ENCODE measurements around the gene CDH10. TPM values are rescaled to one million over a fixed set of nuclear protein-coding genes. Genes with fewer than 3 reads are reported as not detected.

The CDH10 gene
- polyA plus RNA-seq, 1 experiment = 0.02 TPM

DNA sequence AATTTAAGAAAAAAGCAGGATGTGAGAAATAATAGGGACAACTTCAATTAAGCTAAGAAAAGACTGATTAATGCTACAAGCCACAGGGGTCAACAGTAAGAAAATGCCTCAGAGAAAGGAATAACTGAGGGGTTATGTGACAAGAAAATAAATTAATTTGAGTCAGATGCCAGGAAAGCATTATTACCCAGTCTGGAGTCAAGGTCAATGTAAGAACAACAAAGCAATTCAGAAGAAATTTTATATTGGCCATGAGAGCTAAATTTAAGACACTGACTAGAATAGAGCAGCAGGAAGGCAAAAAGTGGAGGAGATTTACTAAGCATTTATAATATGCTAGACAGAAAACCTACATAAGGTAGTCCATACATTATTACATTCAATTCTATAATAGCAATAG is 73.5 kb downstream of the CDH10 start:
- no peaks in the 10 kb centered on the region for H3K27me3 ChIP-seq (ENCODE audit: control insufficient read depth, insufficient read depth, low read length)
- ChIA-PET CTCF (no interaction called here), POLR2A (no interaction called here)
- no peak for DNase-seq (ENCODE audit: low read depth)
- TF ChIP-seq, protein P1, sequence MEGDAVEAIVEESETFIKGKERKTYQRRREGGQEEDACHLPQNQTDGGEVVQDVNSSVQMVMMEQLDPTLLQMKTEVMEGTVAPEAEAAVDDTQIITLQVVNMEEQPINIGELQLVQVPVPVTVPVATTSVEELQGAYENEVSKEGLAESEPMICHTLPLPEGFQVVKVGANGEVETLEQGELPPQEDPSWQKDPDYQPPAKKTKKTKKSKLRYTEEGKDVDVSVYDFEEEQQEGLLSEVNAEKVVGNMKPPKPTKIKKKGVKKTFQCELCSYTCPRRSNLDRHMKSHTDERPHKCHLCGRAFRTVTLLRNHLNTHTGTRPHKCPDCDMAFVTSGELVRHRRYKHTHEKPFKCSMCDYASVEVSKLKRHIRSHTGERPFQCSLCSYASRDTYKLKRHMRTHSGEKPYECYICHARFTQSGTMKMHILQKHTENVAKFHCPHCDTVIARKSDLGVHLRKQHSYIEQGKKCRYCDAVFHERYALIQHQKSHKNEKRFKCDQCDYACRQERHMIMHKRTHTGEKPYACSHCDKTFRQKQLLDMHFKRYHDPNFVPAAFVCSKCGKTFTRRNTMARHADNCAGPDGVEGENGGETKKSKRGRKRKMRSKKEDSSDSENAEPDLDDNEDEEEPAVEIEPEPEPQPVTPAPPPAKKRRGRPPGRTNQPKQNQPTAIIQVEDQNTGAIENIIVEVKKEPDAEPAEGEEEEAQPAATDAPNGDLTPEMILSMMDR (IDR thresholded peaks at IDR 0.05; ENCODE audit: insufficient read depth, low read depth, low read length) = no peak
- H3K4me3 ChIP-seq (ENCODE audit: low read depth, low read length) = no peak overlapping the region
- no peaks in the 10 kb centered on the region for H3K36me3 ChIP-seq (ENCODE audit: control insufficient read depth, insufficient read depth, low read length)

GRCh38 chr5:24566933-24567332 is 77.8 kb downstream of the CDH10 start:
- H3K27me3 ChIP-seq (ENCODE audit: control insufficient read depth, insufficient read depth, low read length) = no peaks in the 10 kb centered on the region
- no peak overlapping the region for H3K4me3 ChIP-seq (ENCODE audit: low read depth, low read length)
- CTCF ChIA-PET = no interaction called here
- TF ChIP-seq, protein P1 (IDR thresholded peaks at IDR 0.05; ENCODE audit: insufficient read depth, low read depth, low read length) = no peak
- POLR2A ChIA-PET = no interaction called here
- H3K36me3 ChIP-seq (ENCODE audit: control insufficient read depth, insufficient read depth, low read length) = no peaks in the 10 kb centered on the region
- no peak for DNase-seq (ENCODE audit: low read depth)

- CTCF ChIA-PET = no interaction called here
- POLR2A ChIA-PET = no interaction called here
Observed at GRCh38 chr5:24555229-24555628, 89.5 kb downstream of the CDH10 start.

GRCh38 chr5:24547132-24547531 is 97.6 kb downstream of the CDH10 start:
- CTCF ChIA-PET = no interaction called here
- Histone ChIP-seq H3K4me3 (ENCODE audit: low read depth, low read length) (no peak overlapping the region), H3K36me3 (ENCODE audit: control insufficient read depth, insufficient read depth, low read length) (no peaks in the 10 kb centered on the region), H3K27me3 (ENCODE audit: control insufficient read depth, insufficient read depth, low read length) (no peaks in the 10 kb centered on the region)
- POLR2A ChIA-PET = no interaction called here
- TF ChIP-seq, protein P1 (IDR thresholded peaks at IDR 0.05; ENCODE audit: insufficient read depth, low read depth, low read length) = no peak
- DNase-seq (ENCODE audit: low read depth) = no peak

More at GRCh38 chr5:24555229-24555628, 89.5 kb downstream of the CDH10 start:
- DNase-seq (ENCODE audit: low read depth) = no peak
- H3K36me3 ChIP-seq (ENCODE audit: control insufficient read depth, insufficient read depth, low read length) = no peaks in the 10 kb centered on the region
- no peaks in the 10 kb centered on the region for H3K27me3 ChIP-seq (ENCODE audit: control insufficient read depth, insufficient read depth, low read length)
- TF ChIP-seq, protein P1 (IDR thresholded peaks at IDR 0.05; ENCODE audit: insufficient read depth, low read depth, low read length) = no peak
- no peak overlapping the region for H3K4me3 ChIP-seq (ENCODE audit: low read depth, low read length)

GRCh38 chr5:24539613-24540012 is 105.2 kb downstream of the CDH10 start:
- Histone ChIP-seq H3K36me3 (ENCODE audit: control insufficient read depth, insufficient read depth, low read length) (no peaks in the 10 kb centered on the region), H3K4me3 (ENCODE audit: low read depth, low read length) (no peak overlapping the region), H3K27me3 (ENCODE audit: control insufficient read depth, insufficient read depth, low read length) (no peaks in the 10 kb centered on the region)
- ChIA-PET POLR2A (no interaction called here), CTCF (no interaction called here)
- TF ChIP-seq, protein P1 (IDR thresholded peaks at IDR 0.05; ENCODE audit: insufficient read depth, low read depth, low read length) = no peak
- no peak for DNase-seq (ENCODE audit: low read depth)
